NCI-H345 treated with DMSO at 0.1 percent for 48 hours (cell line): Measurements from ENCODE around the gene NFIX.

Experiments
- DNase-seq: peaks from one replicate; lab custom pipeline; 2025; ENCODE audit not compliant: unreplicated experiment; lab: John Stamatoyannopoulos, UW

Gene NFIX

DNA sequence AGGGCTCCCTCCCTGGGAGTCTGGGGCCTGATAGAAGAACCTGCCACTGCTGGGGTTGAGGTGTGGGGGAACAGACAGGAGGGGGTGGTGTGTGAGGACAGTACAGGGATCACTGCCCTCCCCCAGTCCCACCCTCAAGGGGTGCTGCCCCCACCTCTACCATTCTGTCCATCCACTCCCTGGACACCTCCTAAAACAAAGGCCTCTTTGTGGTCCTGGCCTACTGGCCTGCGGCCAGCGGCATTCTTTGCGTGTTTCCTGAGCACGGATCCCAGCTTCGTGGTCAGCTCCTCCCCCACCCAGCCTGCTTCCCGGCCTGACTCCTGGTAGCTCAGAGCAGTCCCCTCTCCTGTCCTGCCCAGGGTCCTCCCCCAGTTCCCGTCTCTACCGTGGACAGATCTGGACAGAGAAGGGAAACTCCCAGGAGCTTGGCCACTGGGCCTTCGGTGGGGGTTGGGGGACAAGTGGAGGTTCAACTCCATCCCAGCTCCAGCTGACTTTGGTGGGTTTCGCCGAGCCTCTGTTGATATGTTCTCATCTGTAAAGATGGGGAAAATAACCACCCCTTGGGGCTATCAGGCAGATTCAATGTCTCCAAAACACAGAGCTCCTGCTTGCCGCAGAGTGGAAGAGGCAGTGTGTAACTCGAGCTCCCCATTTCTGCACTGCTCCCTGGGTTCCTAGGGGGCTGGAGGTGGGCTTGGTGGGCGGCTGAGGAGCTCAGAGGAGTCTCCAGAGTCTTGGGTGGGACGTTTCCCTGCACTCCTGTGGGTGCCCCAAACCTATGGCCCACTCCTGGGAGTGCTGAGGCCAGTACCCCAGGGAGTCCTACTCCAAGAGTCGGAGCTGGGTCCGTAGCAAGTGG lies 58.7 kb downstream of the NFIX start:
- no peak for DNase-seq

DNA sequence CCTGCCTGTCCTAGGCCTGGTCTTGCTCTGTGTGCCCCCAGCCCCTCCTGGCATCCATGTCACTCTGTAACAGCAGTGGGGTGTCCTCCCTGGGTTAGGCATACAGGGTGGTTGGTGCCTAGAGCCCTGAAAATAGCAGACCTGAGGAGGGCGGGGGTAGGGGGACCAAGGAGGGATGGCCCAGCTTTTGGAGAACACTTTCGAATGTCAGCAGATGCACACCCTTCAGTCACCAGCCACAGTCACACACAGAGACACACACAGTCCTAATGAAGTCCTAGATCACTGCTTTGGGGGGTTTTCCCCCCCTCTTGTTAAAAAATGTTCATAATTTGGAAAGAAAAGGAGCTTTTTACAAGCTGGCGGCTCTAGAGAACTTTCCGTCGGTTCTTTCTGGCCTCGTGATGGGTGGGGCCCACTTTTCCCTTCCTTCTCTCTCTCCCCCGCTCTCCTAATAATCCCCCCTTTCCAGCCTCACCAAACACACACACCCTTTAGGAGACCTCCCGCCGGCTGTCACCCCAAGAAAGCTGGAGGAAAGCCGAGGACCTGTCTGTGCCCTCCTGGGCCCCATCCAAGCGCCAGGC lies 59.4 kb downstream of the NFIX start:
- no peak for DNase-seq

DNA sequence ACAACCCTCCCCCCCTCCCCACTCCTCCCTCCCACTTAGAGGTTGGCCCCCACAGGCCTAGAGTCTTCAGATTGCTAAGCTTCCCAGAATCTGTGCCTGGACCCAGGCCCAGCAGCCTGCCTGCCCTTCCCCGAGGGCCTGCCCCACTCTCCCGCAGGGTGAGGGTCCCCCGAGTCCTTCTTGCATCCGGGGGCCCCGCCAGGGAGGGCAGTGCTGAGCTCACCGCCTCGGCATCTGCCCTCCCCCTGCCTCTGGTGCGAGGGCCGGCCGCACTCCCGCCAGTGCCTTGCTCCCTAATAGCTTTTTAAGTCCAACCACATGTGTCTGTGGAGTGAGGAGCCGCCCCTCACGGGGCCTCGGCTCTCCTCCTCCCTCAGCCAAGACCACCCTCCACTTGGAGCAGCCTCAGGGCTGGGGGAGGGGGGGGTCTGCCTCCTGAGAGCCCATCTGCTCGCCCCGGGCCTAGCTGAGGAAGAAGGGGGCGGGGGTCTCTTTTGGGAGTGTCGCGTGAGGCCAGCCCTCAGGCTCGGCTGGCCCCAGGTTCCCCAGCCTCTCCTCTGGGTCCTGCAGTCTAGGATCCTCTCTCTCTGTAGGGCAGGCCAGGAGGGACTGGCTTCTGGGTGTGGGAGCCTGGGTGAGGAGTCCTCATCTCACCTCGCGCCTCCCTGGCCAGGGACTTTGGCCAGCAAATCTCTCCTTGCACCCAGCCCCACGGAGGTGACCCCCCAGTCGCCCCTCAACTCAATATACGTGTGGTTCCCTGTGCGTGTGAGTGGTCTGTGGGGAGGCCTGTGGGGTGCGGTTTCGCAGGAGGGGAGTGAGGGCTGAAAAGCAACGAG lies 60.2 kb downstream of the NFIX start:
- DNase-seq, result no peak

DNA sequence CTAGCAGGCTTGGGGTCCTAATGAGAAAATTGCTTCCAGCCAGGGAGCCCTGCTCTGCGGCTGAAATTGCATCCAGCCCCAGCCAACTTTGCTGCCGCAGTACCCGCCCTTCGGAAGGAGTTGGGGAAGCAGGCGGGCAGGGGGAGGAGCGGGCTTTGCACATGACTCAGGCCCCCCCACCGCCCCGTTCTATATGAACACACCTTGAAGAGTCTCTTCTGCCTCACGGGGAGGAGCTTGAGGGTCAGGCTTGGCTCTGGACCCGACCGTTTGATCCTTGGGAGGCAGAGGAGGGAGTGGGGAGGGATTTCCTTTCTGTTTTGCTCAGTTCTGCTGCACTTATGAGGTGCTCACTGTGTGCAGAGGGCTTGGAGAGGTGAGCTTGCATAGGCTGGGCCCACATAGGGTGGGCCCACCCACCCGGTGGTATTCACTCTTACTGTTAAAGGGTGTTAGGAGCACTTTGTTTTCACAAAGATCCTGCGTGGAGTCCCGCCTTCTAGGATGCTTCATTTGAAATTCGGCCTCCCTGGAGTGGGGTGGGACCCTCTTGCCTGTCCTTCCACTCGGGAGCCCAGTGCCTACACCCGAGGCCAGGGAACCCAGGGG lies 60.9 kb downstream of the NFIX start:
- DNase-seq, result no peak

DNA sequence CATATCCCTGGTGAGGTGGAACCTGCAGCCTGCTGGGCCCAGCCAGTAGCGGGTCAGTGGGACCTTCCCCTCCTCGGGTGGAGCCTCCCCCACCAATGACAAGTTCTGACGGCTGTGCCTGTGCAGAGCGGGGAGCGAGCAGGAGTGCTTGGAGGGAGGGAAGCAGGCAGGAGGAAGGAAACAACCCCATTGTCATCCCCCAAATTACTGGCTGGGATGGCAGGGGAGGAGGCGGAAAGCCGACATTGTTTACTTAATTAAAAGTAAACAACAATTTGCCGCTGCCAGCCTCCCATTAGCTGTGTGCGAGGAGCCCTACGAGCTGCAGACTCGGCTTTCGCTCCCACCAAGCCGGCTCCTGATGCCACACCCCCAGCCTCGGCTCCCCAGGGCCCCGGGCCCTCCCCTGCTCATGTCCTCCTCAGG lies 61.9 kb downstream of the NFIX start:
- DNase-seq, result no peak

DNA sequence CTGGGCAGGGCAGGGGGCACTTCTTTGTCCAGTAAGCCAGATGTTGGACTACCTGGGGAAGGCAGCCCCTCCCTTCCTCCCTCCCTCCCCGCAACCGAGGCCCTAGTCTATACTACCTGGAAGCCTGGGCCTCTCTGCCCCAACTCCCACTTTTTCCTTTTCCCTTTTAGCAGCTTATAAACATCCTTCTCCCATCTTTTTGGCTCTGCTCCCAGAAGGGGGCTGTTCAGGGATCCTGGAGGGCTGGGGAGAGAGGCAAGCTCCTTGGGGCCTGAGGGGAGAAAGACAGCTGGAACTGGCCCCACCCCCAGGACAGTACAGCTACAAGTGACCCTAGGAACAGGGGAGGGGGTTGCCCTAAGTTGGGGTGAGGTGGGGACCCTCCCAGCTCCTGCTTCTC lies 62.5 kb downstream of the NFIX start:
- no peak for DNase-seq

DNA sequence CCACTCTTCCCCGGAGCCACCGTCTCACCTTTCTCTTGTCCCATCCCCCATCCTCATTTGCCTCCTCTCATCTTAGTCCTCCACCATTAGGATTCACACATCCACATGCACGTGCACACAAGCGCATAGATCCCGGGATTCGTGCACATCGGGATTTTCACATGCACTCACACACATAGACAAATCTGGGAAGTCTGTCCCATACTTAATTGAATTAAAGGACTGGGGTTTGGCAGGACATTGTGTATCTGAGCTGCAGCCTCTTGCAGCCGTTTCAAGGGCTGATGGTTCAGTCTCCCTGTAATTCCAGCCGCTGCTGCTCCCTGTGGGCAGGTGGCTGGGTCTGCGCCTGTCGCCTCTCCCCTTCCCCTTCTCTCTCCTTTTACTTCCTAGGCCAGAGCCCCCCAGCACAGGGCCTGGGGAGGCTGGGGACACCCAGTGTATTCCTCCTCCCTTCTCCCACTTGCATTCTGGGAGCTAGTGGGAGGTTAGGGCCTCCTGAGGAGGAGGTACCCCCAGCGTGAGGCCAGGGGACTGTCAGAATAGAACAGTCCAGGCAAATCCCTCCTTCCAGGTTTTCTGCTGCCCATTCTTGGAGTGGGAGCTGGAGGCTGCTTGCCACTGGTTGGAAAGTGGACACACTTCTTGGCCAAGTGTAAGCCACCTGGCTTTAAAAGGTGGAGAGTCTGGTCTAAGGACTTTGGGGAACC lies 63.8 kb downstream of the NFIX start:
- DNase-seq, result no peak

DNA sequence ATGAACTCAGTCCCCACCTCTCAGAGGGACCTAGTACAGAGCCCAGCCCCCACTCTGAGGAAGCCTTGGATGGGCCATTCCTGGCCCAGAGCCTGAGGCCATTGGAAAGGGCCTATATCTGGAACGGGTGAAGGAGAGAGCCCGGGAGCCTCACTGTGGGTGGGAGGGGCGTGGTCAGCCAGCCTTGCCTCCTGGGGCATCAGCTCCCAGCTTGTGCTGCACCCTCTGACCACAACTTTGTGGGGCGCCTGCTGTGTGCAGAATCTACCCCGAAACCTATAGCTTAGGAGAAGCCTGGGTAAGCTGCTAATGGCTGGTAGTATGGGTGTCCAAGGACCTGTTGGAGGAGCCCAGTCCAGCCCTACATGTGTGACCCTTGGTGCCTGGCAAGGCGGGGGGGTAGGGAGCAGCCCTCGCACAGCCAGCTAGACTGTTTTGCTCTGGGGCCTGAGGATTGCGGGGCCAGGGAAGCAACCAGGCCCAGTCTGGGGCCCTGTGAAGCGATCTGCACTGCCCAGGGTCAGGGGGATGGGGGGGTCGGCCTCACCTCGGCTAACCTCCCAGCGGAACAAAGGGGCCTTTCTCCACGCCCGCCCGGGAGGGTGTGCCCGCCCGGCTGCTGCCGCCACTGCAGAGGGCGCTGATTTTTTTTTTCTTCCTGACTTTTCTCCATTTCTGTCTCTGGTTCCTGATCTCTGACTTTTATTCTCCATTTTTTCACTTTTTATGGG lies 65.1 kb downstream of the NFIX start:
- DNase-seq, result no peak

DNA sequence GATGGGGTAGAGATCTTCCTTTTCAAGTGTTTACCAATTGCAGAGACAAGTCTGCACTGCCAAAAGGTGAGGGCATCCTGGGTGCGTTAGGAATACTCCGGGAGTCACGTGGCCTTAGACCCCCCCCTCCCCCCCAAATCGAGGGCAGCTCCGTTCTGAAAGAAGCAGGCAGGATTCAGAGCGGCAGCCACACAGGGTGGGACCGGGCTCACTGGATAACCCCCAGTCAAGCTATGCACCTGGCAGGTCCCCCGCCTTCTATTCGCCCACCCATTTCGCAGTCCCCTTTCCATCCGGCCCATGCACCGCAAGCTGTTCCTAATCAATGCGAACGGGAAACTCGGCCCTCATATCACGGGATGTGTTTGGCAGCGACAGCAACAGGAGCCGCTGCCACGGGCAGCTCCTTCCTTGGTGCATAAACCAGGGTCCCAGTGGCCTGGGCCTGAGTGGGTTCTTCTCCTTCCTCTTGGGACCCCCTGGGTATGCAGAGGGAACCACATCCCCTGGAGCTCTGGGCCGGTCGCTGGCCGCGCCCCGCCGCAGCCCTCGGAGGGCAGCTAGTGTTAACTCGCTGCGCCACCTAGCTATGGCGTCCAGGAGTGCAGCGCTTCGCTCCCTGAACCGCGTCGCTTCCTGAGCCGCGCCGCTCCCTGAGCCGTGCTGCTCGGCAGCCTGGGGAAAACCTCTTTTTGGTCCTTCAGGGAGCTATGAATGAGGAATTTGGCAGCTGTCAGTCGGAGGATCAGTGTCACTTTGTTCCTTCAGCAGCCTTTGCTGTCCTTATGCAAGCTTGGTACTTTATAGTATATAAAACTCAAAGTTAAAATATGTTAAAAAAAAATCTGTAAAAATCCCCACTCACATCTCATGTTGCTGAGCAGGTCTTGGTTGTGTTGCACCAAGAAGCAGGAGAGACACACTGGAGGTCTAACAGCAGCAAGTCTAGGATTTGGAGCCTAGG lies 66.0 kb downstream of the NFIX start:
- DNase-seq, result peak; percentile 13

DNA sequence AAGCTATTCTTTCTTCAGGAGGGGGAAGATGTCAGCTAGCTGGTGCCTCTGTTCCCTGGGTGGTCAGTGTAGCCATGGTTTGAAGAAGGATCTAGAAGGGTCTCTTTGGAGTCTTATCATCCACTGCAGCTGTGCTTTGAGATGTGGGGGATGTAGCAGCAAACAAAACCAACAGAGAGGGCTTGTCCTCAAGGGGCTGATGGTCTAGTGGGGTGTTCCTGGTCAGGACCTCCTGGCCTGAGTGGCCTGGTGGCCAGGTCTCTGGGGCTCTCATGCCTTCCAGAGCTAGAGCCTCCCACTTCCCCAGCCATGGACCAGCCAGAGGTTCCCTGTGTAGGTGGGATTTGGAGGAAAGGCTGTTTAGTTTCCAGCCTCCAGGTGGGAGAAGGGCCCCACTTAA lies 67.0 kb downstream of the NFIX start:
- no peak for DNase-seq

DNA sequence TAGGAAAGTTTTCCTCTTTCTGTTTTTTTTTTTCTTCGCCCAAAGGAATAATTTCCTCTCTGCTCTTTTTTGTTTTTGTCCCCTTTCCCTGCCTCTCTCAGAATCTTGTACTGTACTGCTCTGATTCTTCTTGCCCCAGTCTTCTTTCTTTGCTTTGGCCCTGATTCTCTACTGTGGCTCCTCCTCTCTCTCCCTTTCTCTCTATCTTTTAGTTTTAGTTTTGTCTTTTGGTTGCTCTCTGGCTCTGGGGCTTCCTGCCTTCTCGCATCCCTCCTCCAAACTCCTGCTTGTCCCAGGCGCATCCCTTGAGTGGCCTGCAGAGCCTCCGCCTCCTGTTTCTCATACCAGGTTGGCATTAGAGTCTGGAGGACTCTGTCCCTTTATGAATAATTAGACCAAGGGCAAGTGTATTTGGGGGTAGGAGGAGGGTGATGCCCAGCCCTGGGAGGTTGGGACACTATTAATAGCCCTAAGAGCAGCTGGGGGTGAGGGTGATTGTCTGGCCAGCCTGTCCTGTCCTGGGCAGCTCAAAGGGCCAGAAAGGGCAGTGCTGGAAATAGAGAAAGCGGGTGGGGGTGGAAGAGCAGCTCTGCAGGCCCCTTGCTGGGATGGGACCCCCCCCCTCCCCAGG lies 68.3 kb downstream of the NFIX start:
- DNase-seq, result no peak

DNA sequence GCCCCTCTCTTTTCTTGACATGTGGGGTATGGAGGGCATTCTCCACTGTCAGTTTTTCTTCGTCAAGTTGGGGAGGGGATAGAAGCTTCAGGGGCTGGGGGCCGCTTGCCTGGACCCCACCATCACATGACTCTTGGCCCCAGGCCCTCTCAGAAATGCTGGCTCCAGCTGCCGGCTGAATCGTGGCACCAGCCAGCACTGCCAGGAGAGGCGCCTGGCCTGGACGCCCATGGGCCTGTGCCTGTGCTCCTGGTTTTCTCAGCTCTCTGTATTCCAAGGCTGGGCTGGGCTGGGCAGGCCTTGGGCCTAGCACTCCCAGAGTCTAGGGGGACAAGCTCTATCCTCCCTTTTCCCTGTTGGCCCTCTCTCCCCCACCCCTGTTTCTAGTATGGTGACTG lies 68.8 kb downstream of the NFIX start:
- DNase-seq, result no peak

DNA sequence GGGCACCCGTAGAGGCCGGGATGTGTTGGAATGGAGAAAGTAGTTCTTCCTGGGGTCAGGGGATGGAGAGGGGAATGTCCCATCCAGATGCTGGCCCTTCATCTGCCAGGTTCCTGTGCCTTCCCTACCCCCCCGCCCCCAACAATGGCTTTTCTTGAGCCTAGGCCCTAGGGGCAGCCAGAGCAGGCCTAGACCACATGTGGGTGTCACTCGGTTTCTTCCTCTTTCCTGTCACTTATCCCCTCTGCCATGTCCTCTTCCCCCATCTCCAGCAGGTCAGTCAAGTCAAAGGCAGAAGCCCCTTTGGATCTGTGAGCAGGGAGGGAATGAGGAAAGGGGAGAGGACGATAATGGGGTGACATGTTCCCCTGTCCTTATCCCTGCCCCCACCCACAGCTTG lies 71.0 kb downstream of the NFIX start:
- no peak for DNase-seq

DNA sequence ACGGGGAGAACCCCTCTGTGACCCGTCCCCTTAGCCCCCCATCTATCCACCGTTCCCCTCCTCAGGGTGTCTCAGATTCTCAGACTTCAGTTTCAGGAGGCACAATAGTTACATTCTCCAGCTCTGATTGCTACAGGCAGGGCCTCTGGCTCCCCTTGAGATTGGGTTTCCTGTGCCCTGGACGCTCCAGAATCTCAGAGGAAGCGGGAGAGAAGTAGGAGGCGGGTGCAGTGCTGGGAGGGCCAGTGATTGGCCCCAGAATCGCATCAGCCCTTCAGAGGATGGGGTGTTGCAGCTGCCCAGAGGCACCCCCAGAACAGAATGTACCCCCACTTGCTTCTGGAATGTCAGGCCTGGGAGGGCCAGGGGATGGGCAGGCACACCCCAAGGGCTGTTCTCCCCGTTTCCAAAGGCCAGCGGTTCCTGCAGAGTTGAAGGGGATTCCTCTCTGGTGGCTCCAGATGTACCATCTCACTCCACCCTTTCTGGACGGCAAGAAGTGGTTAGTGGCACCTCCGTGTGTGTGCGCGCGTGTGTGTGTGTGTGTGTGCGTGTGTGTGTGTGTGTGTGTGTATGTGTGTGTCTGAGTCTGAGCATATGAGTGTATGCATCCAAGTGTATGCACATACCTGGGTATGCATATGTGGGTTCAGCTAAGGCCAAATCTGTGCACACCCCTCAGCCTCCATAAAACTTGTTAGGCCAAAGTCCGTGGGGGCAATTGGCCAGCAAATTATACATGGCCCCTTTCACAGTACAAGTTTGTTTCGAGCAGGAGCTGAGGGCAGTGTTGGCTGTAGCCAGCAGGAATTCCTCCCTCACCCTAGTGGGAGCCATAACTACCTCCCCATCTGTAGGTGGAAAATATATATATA lies 71.9 kb downstream of the NFIX start:
- no peak for DNase-seq

DNA sequence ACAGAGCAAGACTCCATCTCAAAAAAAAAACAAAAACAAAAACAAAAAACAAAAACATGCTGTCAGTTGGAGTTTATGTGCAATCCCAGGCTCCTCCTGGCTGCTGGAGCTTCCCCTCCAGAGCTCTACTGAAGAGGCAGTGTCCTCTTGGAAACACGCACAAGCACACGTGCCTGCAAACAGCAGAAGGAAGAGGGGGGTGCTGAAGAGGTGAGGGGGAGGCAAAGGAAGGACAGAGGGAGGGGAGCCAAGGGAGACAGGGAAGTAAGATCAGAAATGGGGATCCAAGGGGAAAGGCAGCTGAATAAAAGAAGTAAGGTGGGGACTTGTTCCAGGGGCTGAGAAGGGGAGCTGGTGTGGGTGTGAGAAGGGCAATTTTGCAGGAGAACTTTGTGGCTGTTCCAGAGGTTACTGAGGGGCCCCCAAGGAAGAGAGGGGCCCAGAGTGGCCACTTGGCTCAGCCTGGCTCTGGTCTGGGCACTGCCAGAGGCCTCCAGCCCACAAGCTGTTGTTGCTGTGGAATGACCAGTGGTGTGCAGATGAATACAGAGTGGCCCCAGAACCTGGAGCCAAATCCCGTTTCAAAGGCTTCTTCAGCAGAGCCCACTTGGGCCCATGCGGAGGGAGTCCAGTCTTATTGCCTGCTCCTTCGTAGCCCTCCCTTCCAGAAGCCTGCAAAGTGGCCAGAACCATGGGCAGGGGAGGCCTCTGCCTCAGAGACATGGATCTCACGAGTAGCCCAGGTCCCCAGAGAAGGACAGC lies 73.0 kb downstream of the NFIX start:
- no peak for DNase-seq

DNA sequence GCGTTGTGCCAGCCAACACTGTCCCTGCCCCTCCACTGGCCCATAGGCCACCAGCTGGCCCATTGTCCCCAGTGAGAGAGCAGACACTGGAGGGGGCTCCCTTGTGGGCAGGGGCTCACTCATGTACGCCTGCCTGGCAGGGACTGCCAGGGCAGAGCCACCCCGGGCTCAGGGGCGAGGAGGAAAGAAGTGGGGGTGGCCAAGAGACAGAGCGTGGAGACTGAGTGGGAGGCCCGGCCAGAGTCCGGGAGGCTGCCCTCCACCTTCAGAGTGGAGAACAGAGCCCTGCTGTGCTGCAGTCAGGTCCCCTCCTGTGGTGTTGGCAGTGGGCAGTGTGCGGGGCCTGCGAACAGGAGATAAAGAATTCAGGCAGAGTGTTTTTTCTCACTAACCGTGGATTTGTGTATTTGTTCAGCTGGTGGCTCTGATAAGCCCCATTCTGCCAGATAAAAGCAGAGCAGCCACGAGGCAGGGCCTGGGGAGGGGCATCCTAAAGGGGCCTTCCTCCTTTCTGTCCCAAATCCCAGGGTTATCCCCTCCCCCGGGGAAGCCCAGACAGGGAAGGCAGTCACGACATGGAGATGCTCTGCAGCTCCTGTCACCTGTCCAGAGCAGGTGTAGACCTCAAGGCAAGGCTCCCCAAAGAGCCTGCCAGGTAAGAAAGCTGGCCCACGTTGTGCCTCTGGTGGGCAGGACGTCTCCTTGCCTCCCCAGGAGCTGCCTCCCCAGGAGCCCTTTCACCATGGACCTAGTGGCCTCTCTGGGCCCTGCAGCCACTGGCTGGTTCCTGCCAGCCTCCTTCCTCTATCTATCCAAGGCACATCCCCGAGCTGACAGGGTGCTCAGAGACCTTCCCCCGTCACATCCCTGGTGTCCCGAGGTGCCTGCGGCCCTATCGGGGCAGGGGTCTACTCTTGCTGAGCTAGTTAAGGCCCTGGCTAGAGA lies 74.4 kb downstream of the NFIX start:
- no peak for DNase-seq
